SHP77 treated with DMSO at 0.1 percent for 48 hours (cell line): ENCODE data around the gene SMIM24.
"Not testable (repeated sequence)": the region's sequence is repeated elsewhere in the genome, so short reads cannot be mapped to it uniquely, and the experiment has no call there.

Source experiments
- DNase-seq: peaks from one replicate; lab custom pipeline; 2025; lab: John Stamatoyannopoulos, UW

Gene SMIM24

GRCh38 chr19:3455960-3456601 lies 24.2 kb downstream of the SMIM24 start:
- DNase-seq = no peak

- no peak for DNase-seq
Measured at GRCh38 chr19:3455393-3455955, 24.9 kb downstream of the SMIM24 start.

DNA sequence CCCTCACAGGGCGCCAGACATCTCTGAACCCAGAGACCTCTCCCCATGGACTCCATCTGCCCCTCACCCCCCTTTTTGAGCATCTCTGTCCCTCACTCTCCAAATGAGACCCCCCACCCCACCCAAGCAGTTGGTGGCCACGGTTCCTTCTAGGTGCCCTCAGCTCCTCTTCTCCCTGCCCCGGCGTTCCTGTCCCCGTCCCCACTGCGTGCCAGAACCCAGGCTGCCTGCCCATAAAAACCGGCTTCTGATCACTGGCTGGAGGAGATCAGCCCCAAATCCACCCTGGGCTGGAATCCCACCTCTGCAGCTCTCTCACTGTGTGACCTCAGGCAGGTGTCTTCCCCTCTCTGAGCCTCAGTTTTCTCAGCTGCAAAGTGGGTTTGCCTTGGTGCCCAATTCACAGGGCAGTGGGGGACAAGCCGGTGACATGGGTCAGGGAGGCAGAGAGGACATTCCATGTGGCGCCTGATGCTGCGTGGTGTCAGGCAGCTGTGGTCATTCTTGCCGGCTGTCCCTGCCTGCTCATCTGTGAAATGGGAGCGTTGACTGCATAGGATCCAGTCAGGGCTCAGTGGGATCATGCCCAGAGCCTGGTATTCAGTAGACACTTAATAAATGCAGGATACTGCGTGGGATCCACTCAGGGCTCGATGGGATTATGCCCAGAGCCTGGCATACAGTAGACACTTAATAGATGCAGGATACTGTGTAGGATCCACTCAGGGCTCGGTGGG lies 25.5 kb downstream of the SMIM24 start:
- DNase-seq = no peak

GRCh38 chr19:3453840-3454239 lies 26.5 kb downstream of the SMIM24 start:
- DNase-seq = no peak

- DNase-seq = not testable (repeated sequence)
Measured at GRCh38 chr19:3452942-3453214, 27.4 kb downstream of the SMIM24 start.

GRCh38 chr19:3452171-3452941 lies 28.0 kb downstream of the SMIM24 start:
- no peak for DNase-seq

GRCh38 chr19:3451451-3451866 lies 28.9 kb downstream of the SMIM24 start:
- no peak for DNase-seq

DNA sequence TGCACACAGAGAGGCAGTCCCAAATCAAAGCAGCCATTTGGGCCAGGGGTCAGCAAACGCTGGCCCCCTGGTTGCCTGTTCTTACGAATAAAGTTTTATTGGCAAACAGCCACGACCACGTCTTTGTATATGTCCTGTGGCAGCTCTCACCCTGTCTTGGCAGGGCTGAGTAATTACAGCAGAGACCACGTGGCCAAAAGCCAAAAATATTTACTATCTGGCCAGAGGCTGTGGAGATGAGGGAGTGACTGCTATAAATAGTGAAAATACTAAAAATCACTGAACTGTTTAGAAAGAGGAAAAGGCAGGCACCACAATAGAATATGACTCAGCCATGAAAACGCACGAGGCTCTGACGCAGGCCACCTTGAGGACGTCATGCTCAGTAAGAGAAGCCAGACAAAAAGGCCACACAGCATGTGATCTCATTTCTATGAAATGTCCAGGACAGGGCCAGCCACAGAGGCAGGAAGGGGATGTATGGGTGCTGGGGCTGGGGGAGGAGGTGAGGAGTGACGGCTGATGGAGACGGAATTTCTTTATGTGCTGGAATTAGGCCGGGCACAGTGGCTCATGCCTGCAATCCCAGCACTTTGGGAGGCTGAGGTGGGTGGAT lies 29.4 kb downstream of the SMIM24 start:
- DNase-seq = no peak

GRCh38 chr19:3448616-3449334 lies 31.6 kb downstream of the SMIM24 start:
- DNase-seq = no peak

DNA sequence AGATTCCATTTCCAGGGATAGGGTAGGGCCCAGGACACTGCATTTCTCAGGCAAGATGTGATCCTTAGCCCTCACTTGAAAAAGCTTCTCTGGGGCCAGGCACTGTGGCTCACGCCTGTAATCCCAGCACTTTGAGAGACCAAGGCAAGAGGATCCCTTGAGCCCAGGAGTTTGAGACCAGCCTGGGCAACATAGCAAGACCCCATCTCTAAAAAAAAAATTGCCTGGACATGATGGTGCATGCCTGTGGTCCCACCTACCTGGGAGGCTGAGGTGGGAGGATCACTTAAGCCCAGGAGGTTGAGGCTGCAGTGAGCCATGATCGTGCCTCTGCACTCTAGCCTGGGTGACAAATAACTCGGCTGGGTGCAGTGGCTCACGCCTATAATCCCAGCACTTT lies 33.7 kb downstream of the SMIM24 start:
- DNase-seq = not testable (repeated sequence)

DNA sequence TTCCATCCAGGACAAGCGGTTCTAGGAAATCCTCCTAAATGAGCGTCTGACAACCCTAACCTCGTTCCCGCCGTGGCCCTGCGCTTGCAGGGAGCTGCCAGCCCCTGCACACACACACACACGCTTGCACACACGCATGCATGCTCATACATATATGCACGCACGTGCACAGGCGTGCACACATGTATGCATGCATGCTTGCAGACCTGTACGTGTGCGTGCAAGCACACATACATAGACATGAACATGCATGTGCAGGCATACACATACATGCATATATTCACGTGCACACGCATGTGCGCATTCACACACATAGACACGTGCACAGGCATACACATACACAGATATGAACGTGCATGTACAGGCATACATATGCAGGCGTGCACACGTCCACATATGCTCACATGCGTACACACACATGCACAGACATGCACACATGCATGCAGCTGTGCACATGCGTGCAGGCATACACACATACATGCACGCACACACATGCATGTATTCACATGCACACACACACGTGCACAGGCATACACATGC lies 35.6 kb downstream of the SMIM24 start:
- DNase-seq = no peak

DNA sequence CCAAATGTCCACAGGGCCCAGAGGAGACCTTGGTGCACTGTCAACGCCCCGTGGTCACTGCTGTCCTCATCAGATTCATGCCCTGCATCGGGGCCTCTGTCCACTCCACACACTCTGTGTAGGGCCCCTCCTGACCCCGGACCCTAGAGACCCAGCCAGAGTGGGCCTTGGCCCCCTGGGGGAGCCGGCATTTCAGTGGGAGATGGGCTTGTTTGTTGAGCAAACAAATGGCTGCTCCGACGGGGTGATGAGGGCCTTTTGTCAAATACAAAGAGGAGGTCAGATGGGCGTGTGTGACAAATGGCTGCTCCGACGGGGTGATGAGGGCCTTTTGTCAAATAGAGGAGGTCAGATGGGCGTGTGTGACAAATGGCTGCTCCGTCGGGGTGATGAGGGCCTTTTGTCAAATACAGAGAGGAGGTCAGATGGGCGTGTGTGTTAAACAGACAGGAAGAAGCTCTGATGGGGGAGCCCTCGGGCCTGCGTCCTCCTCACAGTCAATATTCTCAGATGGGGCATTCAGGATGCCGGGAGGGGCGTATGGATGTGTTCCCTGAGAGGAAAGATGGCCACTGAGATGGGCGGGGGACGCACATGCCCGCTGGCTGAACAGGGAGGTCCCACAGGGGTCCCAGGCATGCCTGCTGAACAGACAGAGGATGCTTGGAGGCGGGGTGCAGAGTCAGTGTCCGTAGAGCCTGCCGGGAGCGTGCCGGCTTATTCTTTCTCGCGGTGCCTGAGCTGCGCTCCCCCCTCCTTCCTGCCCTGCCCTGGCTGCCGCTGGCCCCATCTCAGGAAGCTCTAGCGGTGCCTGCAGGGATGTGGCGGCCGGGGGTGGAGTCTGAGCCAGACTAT lies 36.3 kb downstream of the SMIM24 start:
- no peak for DNase-seq

DNA sequence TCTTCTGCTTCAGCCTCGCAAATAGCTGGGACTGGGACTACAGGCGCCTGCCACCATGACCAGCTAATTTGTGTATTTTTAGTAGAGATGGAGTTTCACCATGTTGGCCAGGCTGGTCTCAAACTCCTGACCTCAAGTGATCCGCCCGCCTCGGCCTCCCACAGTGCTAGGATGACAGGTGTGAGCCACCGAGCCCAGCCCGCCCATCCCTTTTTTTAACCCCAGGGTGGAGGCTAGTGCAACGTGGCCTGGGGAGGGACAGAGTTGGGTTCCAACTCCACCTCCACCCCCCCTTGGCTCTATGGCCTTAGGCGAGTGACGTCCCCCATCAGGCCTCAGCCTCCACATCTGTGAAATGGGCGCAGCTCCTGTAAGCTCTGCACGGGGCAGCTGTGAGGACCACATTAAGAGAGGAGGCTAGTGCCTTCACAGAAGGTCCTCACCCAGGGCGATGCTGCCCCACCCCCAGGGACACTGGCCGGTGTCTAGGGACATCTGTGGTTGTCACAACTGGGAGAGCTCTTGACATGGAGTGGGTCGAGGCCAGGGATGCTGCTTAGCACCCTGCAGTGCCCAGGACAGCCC lies 37.7 kb downstream of the SMIM24 start:
- DNase-seq = no peak

- no peak for DNase-seq
Measured at GRCh38 chr19:3441986-3442329, 38.4 kb downstream of the SMIM24 start.

DNA sequence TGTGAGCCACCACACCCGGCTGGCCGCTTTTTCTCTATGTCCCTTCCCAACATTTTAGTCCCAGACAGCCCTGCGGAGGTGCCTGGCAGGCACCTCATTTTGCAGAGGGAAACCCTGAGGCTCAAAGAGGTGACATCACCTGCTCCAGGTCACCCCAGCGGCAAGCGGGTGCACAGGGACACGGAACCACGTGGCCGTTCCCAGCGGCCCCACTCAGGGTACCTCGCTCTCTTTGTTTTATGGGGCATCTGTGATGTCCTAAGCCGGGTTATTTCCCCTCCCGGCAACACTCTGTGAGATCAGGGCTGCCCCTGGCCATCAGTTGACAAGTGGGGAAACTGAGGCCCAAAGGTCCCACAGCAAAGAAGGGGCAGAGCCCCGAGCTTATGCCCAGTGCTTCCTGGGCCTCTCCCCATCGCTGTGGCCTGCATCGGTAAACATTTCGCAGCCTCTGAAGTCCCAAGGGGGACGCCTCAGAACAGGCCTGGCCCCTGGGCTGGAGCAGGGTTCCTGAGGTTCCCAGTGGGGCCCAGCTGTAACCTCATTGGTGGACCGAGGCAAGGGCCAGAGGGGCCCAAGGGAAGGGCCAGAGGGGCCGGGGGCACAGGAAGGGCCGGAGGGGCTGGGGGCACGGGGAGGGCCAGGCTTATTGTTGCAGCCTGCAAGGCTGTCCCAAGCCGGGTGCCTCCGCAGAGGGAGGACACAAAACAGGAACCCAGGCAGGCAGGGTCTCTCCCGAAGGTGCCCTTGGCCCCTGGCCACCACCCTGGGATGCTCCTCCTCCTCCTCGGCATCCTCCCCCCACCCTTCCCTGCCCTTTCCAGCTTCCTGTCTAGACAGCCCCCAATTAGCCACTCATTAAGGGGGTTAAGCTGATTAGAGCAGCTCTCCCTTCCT lies 39.0 kb downstream of the SMIM24 start:
- DNase-seq = no peak

GRCh38 chr19:3440082-3440481 lies 40.2 kb downstream of the SMIM24 start:
- no peak for DNase-seq

DNA sequence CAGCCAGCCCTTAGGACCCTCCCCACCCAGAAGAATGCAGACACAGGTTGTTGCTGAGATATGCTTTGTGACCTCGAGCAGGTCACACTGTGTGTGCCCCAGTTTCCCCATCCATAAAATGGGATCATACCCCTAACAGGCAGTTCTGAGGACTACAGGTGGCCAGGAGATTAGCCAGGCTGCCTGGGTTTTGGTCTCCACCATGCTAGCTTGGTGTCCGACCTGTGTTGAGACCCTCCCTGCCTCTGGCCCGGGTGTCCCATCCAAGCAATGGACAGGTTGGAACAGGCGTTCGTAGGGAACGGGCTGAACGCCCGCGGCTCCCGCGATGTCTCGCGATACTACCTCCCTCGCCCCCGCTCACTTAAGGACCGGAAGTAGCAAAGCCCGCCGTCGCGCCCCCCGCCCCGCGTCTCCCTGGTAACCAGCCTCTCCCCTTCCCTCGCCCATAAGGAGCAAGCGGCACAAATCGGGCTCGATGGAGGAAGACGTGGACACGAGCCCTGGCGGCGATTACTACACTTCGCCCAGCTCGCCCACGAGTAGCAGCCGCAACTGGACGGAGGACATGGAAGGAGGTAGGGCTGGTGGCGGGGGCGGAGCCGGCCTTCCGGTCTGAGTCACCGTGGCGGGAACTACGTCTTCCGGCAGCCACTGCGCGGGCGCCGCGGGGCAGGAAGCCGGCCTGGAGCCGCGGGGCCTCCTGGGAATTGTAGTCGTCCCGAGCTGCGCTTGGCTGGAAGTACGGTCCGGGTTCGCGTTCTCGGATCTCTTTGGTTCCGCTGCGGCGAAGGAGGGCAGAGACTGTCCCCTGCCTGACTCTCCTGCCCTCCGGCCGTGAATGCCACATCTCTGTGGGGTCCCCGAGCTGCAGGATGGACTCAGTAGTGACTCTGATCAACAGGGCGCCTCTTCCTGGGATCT lies 45.4 kb downstream of the SMIM24 start:
- DNase-seq = peak; percentile 83
